NB4 (cell line): ENCODE measurements around the gene TRAF3.

Source experiments
- CTCF ChIP-seq: IDR thresholded peaks from one replicate; pipeline ENCODE4 v1.5.1; 2012; ENCODE audit warnings: low read depth, low read length
- MAX ChIP-seq: IDR thresholded peaks from 2 replicates; pipeline ENCODE4 v1.6.1; 2011; ENCODE audit warnings: low read depth, low read length
- POLR2A ChIP-seq: IDR thresholded peaks from 2 replicates; pipeline ENCODE4 v1.6.1; 2011; ENCODE audit warnings: mild to moderate bottlenecking; ENCODE audit not compliant: insufficient read length; ENCODE audit errors: extremely low read depth

- TF ChIP-seq CTCF (no peak), MAX (no peak), POLR2A (no peak)
Measured at GRCh38 chr14:102757646-102758045, 19.6 kb upstream of the TRAF3 start.
